WTC11 (cell line): Measurements from ENCODE around the gene RAB23. TPM values are rescaled to one million over a fixed set of nuclear protein-coding genes. Genes with fewer than 3 reads are reported as not detected.

Source experiments
- ATAC-seq: fragments of 200-7000 bp; cut with Tn5 transposase; 2 replicates; pipeline ENCODE4 v1.10.0; 2021; ENCODE audit warnings: mild to moderate bottlenecking, moderate library complexity
- CTCF ChIA-PET: fragments of 300-600 bp; sonication (Branson Sonifier 250); formaldehyde crosslinking; loops from one replicate; lab custom pipeline; 2021; ENCODE audit warnings: antibody characterized with exemption; lab: Charles Lee
- POLR2A ChIA-PET: fragments of 350-600 bp; sonication (Branson Sonifier 250); formaldehyde crosslinking; loops from one replicate; lab custom pipeline; 2021; ENCODE audit warnings: antibody characterized with exemption; lab: Charles Lee
- DNase-seq: peaks from one replicate; pipeline ENCODE4 v3.0.0; 2021; ENCODE audit warnings: low spot score
- H3K27ac Mint-ChIP-seq: 2 replicates; pipeline ENCODE4 v1.8.0; 2021; ENCODE audit warnings: mixed read lengths
- H3K27me3 Mint-ChIP-seq: 2 replicates; pipeline ENCODE4 v1.8.0; 2021; ENCODE audit warnings: low read depth, mild to moderate bottlenecking, moderate library complexity, mixed read lengths
- H3K36me3 Mint-ChIP-seq: 2 replicates; pipeline ENCODE4 v1.8.0; 2021; ENCODE audit warnings: mixed read lengths
- H3K4me1 Mint-ChIP-seq: 2 replicates; pipeline ENCODE4 v1.8.0; 2022; ENCODE audit warnings: mixed read lengths
- H3K4me3 Mint-ChIP-seq: 2 replicates; pipeline ENCODE4 v1.8.0; 2021; ENCODE audit warnings: mild to moderate bottlenecking, moderate library complexity, mixed read lengths
- H3K9me3 Mint-ChIP-seq: 2 replicates; pipeline ENCODE4 v1.8.0; 2021; ENCODE audit warnings: mixed read lengths
- CTCF ChIP-seq: fragments of 200-600 bp; IDR thresholded peaks from 2 replicates; pipeline ENCODE4 v1.8.0; 2022; ENCODE audit warnings: antibody characterized with exemption
- E2F4 ChIP-seq: sonication (generic); formaldehyde crosslinking; IDR thresholded peaks from 2 replicates; pipeline ENCODE4 v1.8.1; 2022; ENCODE audit warnings: low read depth, mild to moderate bottlenecking, moderate library complexity, missing genetic modification reagents, borderline replicate concordance
- FOXK1 ChIP-seq: sonication (generic); formaldehyde crosslinking; IDR thresholded peaks from 2 replicates; pipeline ENCODE4 v1.8.0; 2022; ENCODE audit warnings: mild to moderate bottlenecking, moderate library complexity, missing genetic modification reagents
- FOXP4 ChIP-seq: sonication (generic); formaldehyde crosslinking; IDR thresholded peaks from 2 replicates; pipeline ENCODE4 v1.8.0; 2022; ENCODE audit warnings: mild to moderate bottlenecking, missing genetic modification reagents
- GABPB1 ChIP-seq: sonication (generic); formaldehyde crosslinking; IDR thresholded peaks from 2 replicates; pipeline ENCODE4 v1.8.1; 2023; ENCODE audit warnings: mild to moderate bottlenecking, missing genetic modification reagents
- HMGXB4 ChIP-seq: sonication (generic); formaldehyde crosslinking; IDR thresholded peaks from 2 replicates; pipeline ENCODE4 v1.8.1; 2023; ENCODE audit warnings: mild to moderate bottlenecking, moderate library complexity, missing genetic modification reagents
- JAZF1 ChIP-seq: fragments of 250-450 bp; sonication (Bioruptor Pico); IDR thresholded peaks from 2 replicates; pipeline ENCODE4 v1.9.0; 2021; ENCODE audit warnings: moderate library complexity, mild to moderate bottlenecking, inconsistent platforms
- JUN ChIP-seq: sonication (generic); formaldehyde crosslinking; IDR thresholded peaks from 2 replicates; pipeline ENCODE4 v1.8.0; 2023; ENCODE audit warnings: mild to moderate bottlenecking, missing genetic modification reagents
- RELA ChIP-seq: sonication (generic); formaldehyde crosslinking; IDR thresholded peaks from 2 replicates; pipeline ENCODE4 v1.8.1; 2022; ENCODE audit warnings: missing genetic modification reagents, mild to moderate bottlenecking, borderline replicate concordance
- RORB ChIP-seq: fragments of 250-450 bp; sonication (Bioruptor Pico); IDR thresholded peaks from 2 replicates; pipeline ENCODE4 v1.9.0; 2021; ENCODE audit warnings: mild to moderate bottlenecking
- TCF7 ChIP-seq: sonication (generic); formaldehyde crosslinking; IDR thresholded peaks from 2 replicates; pipeline ENCODE4 v1.8.0; 2022; ENCODE audit warnings: mild to moderate bottlenecking, low read depth, missing genetic modification reagents, moderate library complexity
- USF1 ChIP-seq: sonication (generic); formaldehyde crosslinking; IDR thresholded peaks from 2 replicates; pipeline ENCODE4 v1.8.0; 2022; ENCODE audit warnings: mild to moderate bottlenecking, missing genetic modification reagents
- ZNF121 ChIP-seq: sonication (generic); formaldehyde crosslinking; IDR thresholded peaks from 2 replicates; pipeline ENCODE4 v1.8.0; 2023; ENCODE audit warnings: missing genetic modification reagents
- ZNF416 ChIP-seq: fragments of 250-450 bp; sonication (Bioruptor Pico); IDR thresholded peaks from 2 replicates; pipeline ENCODE4 v1.9.0; 2021; ENCODE audit warnings: mild to moderate bottlenecking, inconsistent platforms
- ZNF423 ChIP-seq: fragments of 250-450 bp; sonication (Bioruptor Pico); IDR thresholded peaks from 2 replicates; pipeline ENCODE4 v2.1.2; 2022; ENCODE audit warnings: mild to moderate bottlenecking, moderate library complexity
- ZSCAN18 ChIP-seq: fragments of 250-450 bp; sonication (Bioruptor Pico); IDR thresholded peaks from 2 replicates; pipeline ENCODE4 v2.1.2; 2022; ENCODE audit warnings: mild to moderate bottlenecking, moderate library complexity
- total RNA-seq: library from RNA; stranded (reverse); gene quantifications from 3 replicates; pipeline ENCODE4 v1.2.3, GENCODE V29; 2021

RAB23 gene
- total RNA-seq, 1 experiment from 2014 or later, result 11.3 TPM

GRCh38 chr6:57180596-57180995 lies 41.5 kb downstream of the RAB23 start (continued):
- TF ChIP-seq FOXP4 (CRISPR knock-in tag) (no peak), JAZF1 (CRISPR knock-in tag) (no peak), ZSCAN18 (CRISPR knock-in tag) (no peak)

GRCh38 chr6:57177545-57178265 lies 44.4 kb downstream of the RAB23 start:
- no peak for ATAC-seq
- CTCF ChIA-PET, result interaction anchor here (1.4 kb wide), 1 partner anchor 274 kb away, joined by 8 read pairs; no protein-coding TSS in a partner anchor
- no peak for TF ChIP-seq E2F4
- no peak for TF ChIP-seq HMGXB4 (CRISPR knock-in tag)
- TF ChIP-seq RORB (CRISPR knock-in tag), result no peak
- no peak for TF ChIP-seq ZNF121 (CRISPR knock-in tag)
- no peak for TF ChIP-seq FOXK1 (CRISPR knock-in tag)
- no peak for TF ChIP-seq TCF7 (CRISPR knock-in tag)
- TF ChIP-seq JUN (CRISPR knock-in tag), result no peak
- TF ChIP-seq ZNF423 (CRISPR knock-in tag), result no peak
- TF ChIP-seq CTCF, result no peak
- no peak for TF ChIP-seq RELA (CRISPR knock-in tag)
- no peak for TF ChIP-seq ZNF416 (CRISPR knock-in tag)
- no peak for TF ChIP-seq JAZF1 (CRISPR knock-in tag)
- no peak for TF ChIP-seq GABPB1 (CRISPR knock-in tag)
- no peak for TF ChIP-seq USF1 (CRISPR knock-in tag)

More at GRCh38 chr6:57177545-57178265, 44.4 kb downstream of the RAB23 start:
- Mint-ChIP-seq H3K9me3 (no peaks in the 10 kb centered on the region), H3K4me1 (peaks cover 42% of the 10 kb centered on the region), H3K36me3 (peaks cover 5% of the 10 kb centered on the region), H3K4me3 (no peak overlapping the region), H3K27ac (no peak overlapping the region), H3K27me3 (peaks cover 5% of the 10 kb centered on the region; the same call in 1 of the 2 replicates)
- no peak for DNase-seq
- POLR2A ChIA-PET, result no interaction called here
